Activated CD4-positive, alpha-beta T cell treated with anti-CD3 and anti-CD28 coated beads for 1 hour (primary cell): ENCODE measurements around the gene SLC5A9.

Source experiments
- DNase-seq: peaks from one replicate; pipeline ENCODE4 v3.0.0-alpha.2; 2020

The SLC5A9 gene

DNA sequence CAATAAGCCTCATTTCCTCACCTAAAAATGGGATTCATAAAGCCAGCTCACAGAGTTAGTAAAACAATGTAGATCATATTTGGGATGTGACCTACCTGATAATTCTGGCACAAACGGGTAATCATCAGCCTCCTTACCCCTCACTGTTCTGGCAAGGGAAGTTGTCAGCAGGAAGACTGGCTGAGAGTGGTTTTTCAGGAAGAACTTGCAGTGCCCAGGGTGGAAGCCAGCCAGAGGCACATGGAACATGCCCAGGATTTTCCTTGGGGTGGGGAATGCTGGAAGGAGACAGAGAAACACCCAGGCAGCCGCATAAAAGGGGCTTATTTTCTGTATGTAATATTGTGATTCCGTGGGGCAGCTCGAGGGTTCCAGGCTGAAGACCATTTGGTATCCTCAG lies 7.7 kb upstream of the SLC5A9 start:
- DNase-seq: no peak

GRCh38 chr1:48215222-48215621 lies 7.3 kb upstream of the SLC5A9 start:
- no peak for DNase-seq

- no peak for DNase-seq
Observed at GRCh38 chr1:48215889-48216288, 6.6 kb upstream of the SLC5A9 start.

DNA sequence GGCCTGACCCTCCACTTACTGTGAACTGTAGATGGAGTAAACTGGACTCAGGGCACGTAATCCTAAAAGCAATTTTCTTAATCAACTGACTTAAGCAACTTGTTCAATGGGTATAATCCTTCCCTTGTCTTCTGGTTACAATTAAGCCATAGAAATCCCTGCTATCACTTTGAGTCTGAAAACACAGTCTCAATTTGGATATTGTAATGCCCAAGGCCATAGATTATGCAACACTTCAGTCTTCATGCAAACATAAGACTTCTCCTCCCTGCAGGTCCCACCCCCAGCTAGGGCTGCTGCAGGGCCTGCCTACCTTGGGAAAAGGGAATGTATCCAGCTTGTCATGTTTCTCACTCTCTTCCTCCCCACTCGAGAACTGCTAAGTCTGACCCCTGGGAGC lies 6.2 kb upstream of the SLC5A9 start:
- DNase-seq: no peak

- DNase-seq: no peak
Observed at GRCh38 chr1:48216941-48217340, 5.6 kb upstream of the SLC5A9 start.

DNA sequence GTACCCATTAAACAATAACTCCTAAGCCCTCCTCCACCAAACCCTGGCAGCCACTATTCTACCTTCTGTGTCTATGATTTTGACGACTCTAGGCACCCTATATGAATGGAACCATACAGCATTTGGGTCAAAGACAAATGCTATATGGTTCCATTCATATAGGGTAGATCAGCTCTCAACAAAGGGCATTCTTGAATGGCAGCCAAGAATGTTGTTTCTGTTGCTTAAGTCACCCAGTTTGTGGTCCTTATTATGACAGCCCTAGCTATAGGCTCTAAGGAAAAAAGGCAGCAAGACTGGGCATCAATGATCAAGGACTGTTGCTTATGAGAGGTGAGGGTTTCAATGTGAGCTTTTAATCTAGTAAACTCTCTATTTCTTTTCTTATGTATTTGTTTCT lies 4.7 kb upstream of the SLC5A9 start:
- DNase-seq: no peak

DNA sequence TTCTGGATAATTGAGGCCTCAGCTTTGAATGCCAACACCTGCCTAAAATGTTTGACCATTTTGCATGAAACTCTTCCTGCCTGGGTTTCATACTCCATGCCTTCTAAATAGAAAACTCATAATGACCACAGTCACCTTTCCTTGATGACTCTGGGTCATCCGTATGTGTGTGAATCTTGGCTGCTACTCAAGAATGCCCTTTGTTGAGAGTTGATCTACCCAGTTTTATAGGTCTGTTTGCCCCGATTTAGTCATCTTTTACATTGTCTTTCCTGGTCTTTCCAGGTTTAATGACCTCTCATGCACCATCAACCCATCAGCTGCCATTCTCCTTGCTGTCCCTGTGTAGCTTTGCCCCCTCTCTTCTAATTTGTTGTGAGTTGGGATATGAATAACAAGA lies 2.7 kb upstream of the SLC5A9 start:
- no peak for DNase-seq

- DNase-seq: no peak
Observed at GRCh38 chr1:48221122-48221521, 1.4 kb upstream of the SLC5A9 start.

DNA sequence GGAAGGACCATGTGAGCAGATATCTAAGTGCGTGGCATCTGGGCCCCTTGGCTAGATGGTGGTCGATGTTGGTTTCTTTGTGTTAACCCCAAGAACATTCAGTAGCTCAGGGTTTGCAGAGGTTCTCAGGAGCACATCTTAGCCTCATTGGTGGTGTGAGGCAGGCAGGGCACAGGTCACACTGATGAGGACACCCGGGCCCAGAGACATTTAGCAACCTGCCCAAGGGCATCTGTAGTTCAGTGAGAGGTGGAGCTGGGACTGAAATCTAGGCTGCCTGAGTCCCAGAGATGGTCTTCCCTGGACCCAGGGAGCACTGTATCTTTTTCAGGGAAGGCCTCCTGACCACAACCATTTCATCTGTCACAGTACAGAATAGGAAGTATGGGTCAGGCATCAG lies 859 bp upstream of the SLC5A9 start:
- no peak for DNase-seq

- no peak for DNase-seq
Observed at GRCh38 chr1:48223366-48224240, 1.1 kb downstream of the SLC5A9 start.

DNA sequence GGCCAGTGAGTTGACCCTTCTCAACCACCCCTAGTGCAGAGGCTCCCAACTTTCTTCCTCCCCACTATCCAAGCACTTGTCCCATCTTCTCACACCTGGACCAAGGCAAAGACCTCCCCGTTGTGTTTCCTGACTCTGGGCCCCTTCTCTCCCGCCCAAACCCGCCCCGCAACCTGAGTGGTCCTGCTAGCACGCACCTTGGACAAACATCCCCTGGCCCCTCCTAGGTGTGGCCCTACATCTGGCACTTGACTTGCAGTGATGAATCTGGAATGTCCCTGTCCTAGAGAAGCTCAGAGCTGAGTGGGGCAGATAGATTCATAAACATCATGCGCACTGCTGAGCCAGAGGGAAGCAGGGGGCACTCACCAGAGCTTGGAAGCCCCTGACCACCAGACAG lies 2.3 kb downstream of the SLC5A9 start:
- no peak for DNase-seq

GRCh38 chr1:48225579-48225978 lies 3.1 kb downstream of the SLC5A9 start:
- DNase-seq: no peak

DNA sequence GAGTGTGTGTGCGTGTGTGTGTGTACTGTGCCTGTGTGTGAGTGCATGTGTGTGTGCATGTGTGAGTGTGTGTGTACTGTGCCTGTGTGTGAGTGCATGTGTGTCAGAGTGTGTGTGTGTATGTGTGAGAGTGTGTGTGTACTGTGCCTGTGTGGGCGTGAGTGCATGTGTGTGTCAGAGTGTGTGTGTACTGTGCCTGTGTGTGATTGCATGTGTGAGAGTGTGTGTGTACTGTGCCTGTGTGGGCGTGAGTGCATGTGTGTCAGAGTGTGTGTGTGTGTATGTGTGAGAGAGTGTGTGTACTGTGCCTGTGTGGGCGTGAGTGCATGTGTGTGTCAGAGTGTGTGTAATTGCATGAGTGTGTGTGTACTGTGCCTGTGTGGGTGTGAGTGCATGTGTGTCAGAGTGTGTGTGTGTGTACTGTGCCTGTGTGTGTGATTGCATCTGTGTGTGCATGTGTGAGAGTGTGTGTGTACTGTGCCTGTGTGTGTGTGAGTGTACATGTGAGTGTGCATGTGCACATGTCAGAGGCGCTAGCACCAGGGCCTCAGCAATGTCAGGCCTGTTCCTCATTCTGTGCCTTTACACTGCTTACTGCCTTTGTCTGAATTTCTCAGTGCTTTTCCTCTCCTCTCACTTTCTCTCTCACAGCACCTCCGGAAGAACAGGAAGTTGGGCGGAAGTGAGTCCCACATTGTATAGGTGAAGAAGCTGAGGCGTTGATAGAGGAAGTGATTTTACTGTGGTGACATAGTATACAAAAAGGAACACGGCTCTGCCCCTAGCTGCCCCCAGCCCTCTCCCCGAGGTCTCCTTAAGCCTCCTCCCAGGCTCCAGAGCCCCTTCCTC lies 4.9 kb downstream of the SLC5A9 start:
- no peak for DNase-seq

DNA sequence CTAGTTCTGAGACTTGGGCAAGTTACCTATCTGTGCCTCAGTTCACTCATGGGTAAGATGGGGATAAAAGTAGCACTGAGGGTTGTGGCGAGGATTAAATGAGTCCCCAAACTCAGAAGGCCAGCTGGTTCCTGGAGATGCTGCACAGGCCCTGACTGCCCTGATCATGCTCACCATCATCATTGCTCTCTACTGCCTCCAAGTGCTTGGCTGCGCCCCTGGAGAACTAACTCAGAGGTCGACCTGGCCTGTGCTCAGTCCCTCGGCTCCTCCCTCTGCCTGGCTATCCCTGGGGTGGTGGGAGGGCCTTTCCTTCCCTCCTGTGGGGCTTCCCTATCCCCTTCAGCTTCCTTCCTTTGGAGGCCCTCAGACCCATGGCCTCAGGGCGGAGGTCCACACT lies 5.6 kb downstream of the SLC5A9 start:
- no peak for DNase-seq

- no peak for DNase-seq
Observed at GRCh38 chr1:48229317-48229716, 6.8 kb downstream of the SLC5A9 start.

DNA sequence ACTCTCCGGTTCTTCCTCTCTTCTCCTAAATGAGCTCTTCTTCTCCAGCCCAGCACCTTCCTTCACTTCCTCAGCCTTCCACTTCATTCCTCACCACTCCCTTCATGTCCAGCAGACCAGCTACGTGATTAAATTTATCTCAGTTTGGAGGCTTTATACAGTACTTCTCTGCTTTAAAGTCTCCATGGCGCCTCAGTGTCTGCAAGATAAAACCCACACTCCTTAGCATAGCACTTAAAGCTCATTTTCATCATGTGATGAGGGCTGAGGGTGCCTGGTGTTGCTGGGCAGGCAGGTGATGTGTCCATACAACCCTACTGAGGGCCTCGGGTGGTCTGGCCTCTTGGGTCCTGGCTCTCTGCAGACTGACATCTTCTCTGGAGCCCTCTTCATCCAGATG lies 7.7 kb downstream of the SLC5A9 start:
- no peak for DNase-seq

GRCh38 chr1:48232722-48233121 lies 10.2 kb downstream of the SLC5A9 start:
- DNase-seq: no peak

DNA sequence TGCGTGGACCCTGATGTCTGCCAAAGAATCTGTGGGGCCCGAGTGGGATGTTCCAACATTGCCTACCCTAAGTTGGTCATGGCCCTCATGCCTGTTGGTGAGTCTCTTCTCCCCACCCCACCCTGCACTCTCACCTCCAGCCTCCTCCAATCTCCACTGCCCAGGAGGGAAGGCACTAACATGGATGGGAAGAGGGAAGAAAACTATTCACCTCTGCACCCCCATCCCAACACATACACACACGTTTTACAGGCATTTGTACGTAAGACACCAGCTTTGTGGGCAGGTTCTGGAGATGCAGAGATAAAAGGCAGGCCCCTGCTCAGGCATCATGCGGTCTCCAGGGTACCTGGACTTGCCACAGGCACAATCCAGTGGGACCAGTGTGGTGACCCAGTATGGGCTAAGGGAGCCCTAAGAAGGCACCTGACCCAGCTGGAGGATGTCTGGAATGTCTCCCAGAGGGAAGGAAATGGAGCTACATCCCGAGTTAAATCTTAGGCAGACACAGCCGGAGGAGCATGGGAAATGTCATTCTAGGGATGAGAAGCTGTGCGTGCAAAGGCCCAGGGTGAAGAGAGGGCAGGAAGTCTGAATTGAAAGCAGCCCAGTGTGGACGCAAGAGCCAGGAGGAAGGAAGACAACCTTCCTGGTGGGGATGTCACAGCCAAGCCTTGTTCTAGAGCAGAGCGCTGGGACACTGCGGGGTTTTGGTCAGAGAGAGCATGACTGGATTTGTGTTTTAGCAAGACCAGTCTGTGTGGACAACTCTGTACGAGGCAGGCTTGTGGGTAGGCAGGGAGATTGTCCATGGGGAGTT lies 11.4 kb downstream of the SLC5A9 start:
- no peak for DNase-seq

- DNase-seq: no peak
Observed at GRCh38 chr1:48235652-48236051, 13.1 kb downstream of the SLC5A9 start.

GRCh38 chr1:48236716-48237470 lies 14.4 kb downstream of the SLC5A9 start:
- no peak for DNase-seq

GRCh38 chr1:48242141-48242736 lies 19.7 kb downstream of the SLC5A9 start:
- no peak for DNase-seq

DNA sequence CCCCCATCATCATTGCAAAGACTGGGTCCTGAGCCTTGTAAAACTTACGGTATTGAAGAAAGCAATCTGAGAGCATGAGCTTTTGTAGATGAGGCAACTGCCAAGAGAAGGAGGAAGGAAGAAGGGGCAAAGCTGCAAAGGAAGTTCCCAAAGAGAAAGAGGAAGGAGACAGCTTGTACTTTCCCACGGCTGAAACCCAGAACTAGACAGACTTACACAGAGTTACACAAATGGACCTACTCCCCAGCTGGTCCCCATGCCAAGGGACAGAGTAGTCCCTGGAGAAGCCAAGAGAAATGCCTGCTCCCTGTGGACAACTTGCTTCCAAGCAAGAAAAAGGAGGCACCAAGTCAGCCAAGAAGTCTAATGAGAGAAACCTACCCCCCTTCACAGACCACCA lies 22.6 kb downstream of the SLC5A9 start:
- DNase-seq: no peak
